Thoracic aorta (tissue), 2 donors: ENCODE results near the gene CD2BP2. TPM values are rescaled to one million over a fixed set of nuclear protein-coding genes. Genes with fewer than 3 reads are reported as not detected.

Experiments
- ATAC-seq: fragments of 150-250 bp; one replicate; pipeline ENCODE4 v1.8.0; 2017; ENCODE audit warnings: low read depth; ENCODE audit not compliant: insufficient number of reproducible peaks, low FRiP score
- DNase-seq: peaks from one replicate; pipeline ENCODE4 v3.0.0-alpha.2; 2020; ENCODE audit warnings: low spot score
- H3K27ac ChIP-seq, 2 donors: fragments of 200-600 bp; sonication (generic); 1 replicate in 1 of 2; 2 replicates in 1 of 2; pipeline ENCODE4 v1.5.1; 2016; ENCODE audit warnings: mild to moderate bottlenecking in 2 of 2, moderate library complexity in 2 of 2
- H3K27me3 ChIP-seq: fragments of 200-600 bp; sonication (generic); replicated peaks from 2 replicates; pipeline ENCODE4 v1.6.0; 2016; ENCODE audit warnings: mild to moderate bottlenecking; ENCODE audit not compliant: insufficient read depth
- H3K36me3 ChIP-seq: fragments of 200-600 bp; sonication (generic); one replicate; pipeline ENCODE4 v1.5.1; 2016
- H3K4me1 ChIP-seq, 2 donors: fragments of 200-600 bp; sonication (generic); 1 replicate in 1 of 2; 2 replicates in 1 of 2; pipeline versions ENCODE4 v1.5.1 to v1.6.0; 2016; ENCODE audit warnings: low read depth in 2 of 2, mild to moderate bottlenecking in 1 of 2; ENCODE audit not compliant: control insufficient read depth in 1 of 2
- H3K4me3 ChIP-seq: fragments of 200-600 bp; sonication (generic); 2 replicates; pipeline ENCODE4 v1.5.1; 2016; ENCODE audit warnings: mild to moderate bottlenecking
- H3K9me3 ChIP-seq: fragments of 200-600 bp; sonication (generic); 2 replicates; pipeline ENCODE4 v1.5.1; 2016
- total RNA-seq, 2 donors: library from RNA; depleted of rRNA; stranded (reverse); fragments of >200 nt; gene quantifications; one replicate each; pipeline versions ENCODE4 v1.1.0 to v1.2.3, GENCODE V29; 2016
- TF ChIP-seq, protein P1 (sequence below): fragments of 200-600 bp; sonication (generic); IDR thresholded peaks from one replicate; pipeline ENCODE4 v1.5.1; 2019; ENCODE audit warnings: antibody characterized with exemption

Gene CD2BP2
- total RNA-seq, 2 donors from 2014 or later: 31.4 to 52.0 TPM

DNA sequence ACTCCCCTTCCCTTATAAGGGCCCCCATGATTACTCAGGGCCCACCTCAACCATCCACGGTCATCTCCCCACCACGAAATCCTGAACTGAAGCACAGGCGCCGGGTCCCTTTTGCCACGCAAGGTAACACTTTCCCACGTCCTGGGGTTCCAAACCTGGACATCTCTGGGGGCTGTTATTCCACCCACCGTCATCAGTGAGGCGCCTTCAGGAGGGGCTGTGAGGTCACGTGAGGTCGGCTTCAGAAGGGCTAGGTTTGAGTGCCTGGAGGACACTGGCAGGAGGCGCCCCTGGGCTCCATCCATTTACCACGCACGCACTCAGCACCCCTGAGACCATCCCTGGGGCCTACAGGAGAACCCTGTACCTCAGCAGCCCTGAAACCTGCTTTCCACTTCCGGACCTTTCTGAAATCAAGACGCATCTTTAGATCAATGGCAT lies 4.1 kb downstream of the CD2BP2 start:
- TF ChIP-seq, protein P1, sequence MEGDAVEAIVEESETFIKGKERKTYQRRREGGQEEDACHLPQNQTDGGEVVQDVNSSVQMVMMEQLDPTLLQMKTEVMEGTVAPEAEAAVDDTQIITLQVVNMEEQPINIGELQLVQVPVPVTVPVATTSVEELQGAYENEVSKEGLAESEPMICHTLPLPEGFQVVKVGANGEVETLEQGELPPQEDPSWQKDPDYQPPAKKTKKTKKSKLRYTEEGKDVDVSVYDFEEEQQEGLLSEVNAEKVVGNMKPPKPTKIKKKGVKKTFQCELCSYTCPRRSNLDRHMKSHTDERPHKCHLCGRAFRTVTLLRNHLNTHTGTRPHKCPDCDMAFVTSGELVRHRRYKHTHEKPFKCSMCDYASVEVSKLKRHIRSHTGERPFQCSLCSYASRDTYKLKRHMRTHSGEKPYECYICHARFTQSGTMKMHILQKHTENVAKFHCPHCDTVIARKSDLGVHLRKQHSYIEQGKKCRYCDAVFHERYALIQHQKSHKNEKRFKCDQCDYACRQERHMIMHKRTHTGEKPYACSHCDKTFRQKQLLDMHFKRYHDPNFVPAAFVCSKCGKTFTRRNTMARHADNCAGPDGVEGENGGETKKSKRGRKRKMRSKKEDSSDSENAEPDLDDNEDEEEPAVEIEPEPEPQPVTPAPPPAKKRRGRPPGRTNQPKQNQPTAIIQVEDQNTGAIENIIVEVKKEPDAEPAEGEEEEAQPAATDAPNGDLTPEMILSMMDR: no peak
- Histone ChIP-seq H3K9me3 (no peaks in the 10 kb centered on the region), H3K27me3 (no peaks in the 10 kb centered on the region), H3K27ac (no peak overlapping the region), H3K36me3 (peaks cover 32% of the 10 kb centered on the region), H3K4me1 (peaks cover 21 to 41% of the 10 kb centered on the region in 2 donors), H3K4me3 (no peak overlapping the region)
- ATAC-seq: no peak
- DNase-seq: no peak

DNA sequence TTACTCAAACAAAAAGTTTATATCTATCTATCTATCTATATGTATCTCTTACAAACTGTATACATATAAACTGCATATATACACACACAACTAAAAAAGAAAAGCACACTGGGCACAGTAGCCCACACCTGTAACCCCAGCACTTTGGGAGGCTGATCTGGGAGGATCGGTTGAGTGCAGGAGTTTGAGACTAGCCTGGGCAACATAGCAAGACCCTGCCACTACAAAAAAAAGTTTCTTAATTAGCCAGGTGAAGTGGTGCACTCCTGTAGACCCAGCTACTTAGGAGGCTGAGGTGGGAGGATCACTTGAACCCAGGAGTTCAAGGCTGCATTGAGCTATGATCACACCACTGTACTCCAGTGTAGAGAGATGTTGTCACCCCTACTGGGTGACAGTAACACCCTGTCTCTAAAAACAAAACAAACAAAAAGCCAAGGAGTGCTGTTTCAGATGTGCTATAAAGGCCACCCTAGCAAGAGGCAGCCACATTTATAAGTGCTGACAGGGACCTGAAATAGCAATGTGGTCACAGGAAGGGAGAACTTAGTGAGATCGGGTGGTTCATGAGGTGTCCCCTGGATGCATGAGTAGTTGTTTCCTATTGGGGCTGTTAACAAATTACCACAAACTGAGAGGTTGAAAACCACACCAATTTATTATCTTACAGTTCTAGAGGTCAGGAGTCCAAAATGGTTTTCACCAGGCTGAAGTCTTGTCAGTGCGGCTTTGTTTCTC lies 4.8 kb downstream of the CD2BP2 start:
- Histone ChIP-seq H3K4me3 (no peak overlapping the region), H3K27me3 (no peaks in the 10 kb centered on the region), H3K9me3 (no peaks in the 10 kb centered on the region), H3K36me3 (peaks cover 32% of the 10 kb centered on the region), H3K27ac (no peak overlapping the region), H3K4me1 (peaks cover 18 to 36% of the 10 kb centered on the region in 2 donors)
- ATAC-seq: no peak
- DNase-seq: no peak
- TF ChIP-seq, protein P1: no peak

DNA sequence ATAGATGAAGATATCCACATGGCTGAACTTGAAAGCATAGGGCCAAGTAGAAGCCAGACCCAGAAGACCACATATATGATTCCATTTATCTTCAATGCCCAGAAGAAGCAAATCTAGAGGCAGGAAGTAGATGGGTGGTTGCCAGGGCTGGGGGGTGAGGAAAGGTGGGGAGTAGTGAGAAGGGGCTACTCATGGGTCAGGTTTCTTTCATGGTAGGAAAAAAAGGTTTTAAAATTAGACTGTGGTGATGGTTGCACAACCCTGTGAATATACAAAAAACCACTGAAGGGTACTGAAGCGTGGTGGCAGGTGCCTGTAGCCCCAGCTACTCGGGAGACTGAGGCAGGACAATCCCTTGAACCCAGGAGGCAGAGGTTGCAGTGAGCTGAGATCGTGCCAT lies 5.4 kb downstream of the CD2BP2 start:
- Histone ChIP-seq H3K4me3 (no peak overlapping the region), H3K27ac (no peak overlapping the region), H3K36me3 (peaks cover 32% of the 10 kb centered on the region), H3K9me3 (no peaks in the 10 kb centered on the region), H3K27me3 (no peaks in the 10 kb centered on the region), H3K4me1 (peaks cover 18 to 36% of the 10 kb centered on the region in 2 donors)
- no peak for ATAC-seq
- no peak for DNase-seq
- TF ChIP-seq, protein P1: no peak

DNA sequence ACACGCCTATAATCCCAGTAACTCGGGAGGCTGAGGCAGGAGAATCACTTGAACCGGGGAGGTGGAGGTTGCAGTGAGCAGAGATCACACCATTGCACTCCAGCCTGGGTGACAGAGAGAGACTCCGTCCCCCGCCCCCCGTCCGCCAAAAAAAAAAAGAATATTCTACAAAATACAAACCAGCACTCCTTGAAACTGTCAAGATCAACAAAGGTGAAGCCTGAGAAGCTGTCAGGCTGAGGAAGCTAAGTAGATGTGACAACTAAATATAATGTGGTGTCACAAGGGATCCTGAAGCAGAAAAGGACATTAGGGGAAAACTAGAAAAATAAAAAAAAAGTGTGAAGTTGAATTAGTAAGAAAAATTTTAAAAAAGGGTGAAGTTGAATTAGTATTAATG lies 6.2 kb downstream of the CD2BP2 start:
- Histone ChIP-seq H3K36me3 (peaks cover 32% of the 10 kb centered on the region), H3K4me3 (no peak overlapping the region), H3K9me3 (no peaks in the 10 kb centered on the region), H3K4me1 (peaks cover 12 to 28% of the 10 kb centered on the region in 2 donors), H3K27me3 (no peaks in the 10 kb centered on the region), H3K27ac (no peak overlapping the region)
- DNase-seq: no peak
- ATAC-seq: no peak
- TF ChIP-seq, protein P1: no peak

DNA sequence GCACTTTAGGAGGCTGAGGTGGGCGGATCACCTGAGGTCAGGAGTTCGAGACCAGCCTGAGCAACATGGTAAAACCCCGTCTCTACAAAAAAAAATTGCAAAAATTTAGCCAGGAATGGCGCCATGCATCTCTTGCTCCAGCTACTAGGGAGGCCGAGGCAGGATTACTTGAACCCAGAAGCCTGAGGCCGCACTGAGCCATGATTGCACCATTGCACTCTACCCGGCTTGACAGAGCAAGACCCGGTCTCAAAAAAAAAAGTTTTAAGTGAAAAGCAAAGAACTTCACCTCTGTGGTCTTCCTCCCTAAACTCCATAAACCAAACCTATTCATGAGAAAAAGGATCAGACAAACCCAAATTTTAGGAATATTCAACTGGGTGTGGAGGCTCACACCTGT lies 7.0 kb downstream of the CD2BP2 start:
- no peak for DNase-seq
- Histone ChIP-seq H3K9me3 (no peaks in the 10 kb centered on the region), H3K27ac (no peak overlapping the region), H3K36me3 (peaks cover 25% of the 10 kb centered on the region), H3K27me3 (no peaks in the 10 kb centered on the region), H3K4me3 (no peak overlapping the region), H3K4me1 (peaks cover 11 to 20% of the 10 kb centered on the region in 2 donors)
- ATAC-seq: no peak
- TF ChIP-seq, protein P1: no peak
